Gastrocnemius medialis (tissue), 4 donors: ENCODE data around the gene MYO1B. TPM values are rescaled to one million over a fixed set of nuclear protein-coding genes. Genes with fewer than 3 reads are reported as not detected.

Experiments
- ATAC-seq, 2 donors: fragments of 150-250 bp; one replicate each; pipeline ENCODE4 v1.9.1; 2016
- DNase-seq, 2 donors: peaks; one replicate each; pipeline ENCODE4 v3.0.0-alpha.2; 2019
- H3K27ac ChIP-seq, 4 donors: fragments of 200-600 bp; sonication (generic); 1 replicate in 1 of 4; 2 replicates in 3 of 4; pipeline ENCODE4 v1.5.1; 2016 to 2018; ENCODE audit warnings: mild to moderate bottlenecking in 2 of 4, moderate library complexity in 1 of 4
- H3K27me3 ChIP-seq, 3 donors: fragments of 200-600 bp; sonication (generic) in 2 of 3; 1 replicate in 1 of 3; 2 replicates in 2 of 3; pipeline versions ENCODE4 v1.5.1 to v1.6.0; 2016 to 2019; ENCODE audit warnings: mild to moderate bottlenecking in 1 of 3, moderate library complexity in 1 of 3
- H3K36me3 ChIP-seq, 2 donors: fragments of 200-600 bp; sonication (generic) in 1 of 2; one replicate each; pipeline ENCODE4 v1.5.1; 2017 to 2018
- H3K4me1 ChIP-seq, 2 donors: fragments of 200-600 bp; sonication (generic) in 1 of 2; one replicate each; pipeline ENCODE4 v1.5.1; 2016 to 2017; ENCODE audit warnings: mild to moderate bottlenecking in 2 of 2
- H3K4me3 ChIP-seq, 4 donors: fragments of 200-600 bp; sonication (generic) in 3 of 4; 1 replicate in 1 of 4; 2 replicates in 3 of 4; pipeline ENCODE4 v1.5.1; 2016 to 2019; ENCODE audit warnings: mild to moderate bottlenecking in 2 of 4
- H3K9me3 ChIP-seq, 3 donors: fragments of 200-600 bp; sonication (generic) in 2 of 3; 1 replicate in 1 of 3; 2 replicates in 2 of 3; pipeline ENCODE4 v1.5.1; 2016 to 2019
- CTCF ChIP-seq, 5 experiments: fragments of 450-650 bp in 3 of 5; fragments of 200-600 bp in 2 of 5; sonication (generic) in 2 of 5; IDR thresholded peaks in 4 of 5; conservative IDR thresholded peaks in 1 of 5; 1 replicate in 4 of 5; 2 replicates in 1 of 5; pipeline ENCODE4 v1.5.1; 2016 to 2019; ENCODE audit warnings: antibody characterized with exemption in 5 of 5, mild to moderate bottlenecking in 3 of 5, moderate library complexity in 3 of 5
- POLR2A ChIP-seq, 2 donors: fragments of 450-650 bp; IDR thresholded peaks; one replicate each; pipeline ENCODE4 v1.6.1; 2017; ENCODE audit warnings: antibody characterized with exemption in 2 of 2, mild to moderate bottlenecking in 2 of 2, moderate library complexity in 2 of 2
- in situ Hi-C, 4 donors: fragments of 200-750 bp; cut with MboI; loops; one replicate each; pipeline versions ENCODE4 v1.15.0 to v1.8.0; 2017; ENCODE audit warnings: low sequenced_read_pairs in 4 of 4
- intact Hi-C: fragments of 100-400 bp; cut with DNase I; formaldehyde crosslinking; loops from one replicate; pipeline ENCODE4 v1.15.1; 2023; ENCODE audit warnings: low total_unique reads
- total RNA-seq, 4 donors: library from RNA; depleted of rRNA; stranded (reverse); fragments of >200 nt; gene quantifications; one replicate each; pipeline versions ENCODE4 v1.1.0 to v1.2.3, GENCODE V29; 2016

MYO1B gene
- total RNA-seq, 4 donors from 2014 or later = 7.0 to 10.8 (median 10.0) TPM

- Histone ChIP-seq H3K27me3 (no peaks in the 10 kb centered on the region), H3K4me3 (no peak overlapping the region), H3K27ac (no peak overlapping the region), H3K9me3 (no peaks in the 10 kb centered on the region), H3K4me1 (peaks cover 0 to 6% of the 10 kb centered on the region in 2 donors), H3K36me3 (no peaks in the 10 kb centered on the region)
- TF ChIP-seq POLR2A (IDR thresholded peaks at IDR 0.05) (no peak), CTCF (IDR thresholded peaks at IDR 0.05 in 4 of 5, conservative IDR thresholded peaks at IDR 0.05 in 1 of 5) (no peak)
- intact Hi-C loops (no loop called here), in situ Hi-C loops (no loop called here)
- no peak for DNase-seq
- ATAC-seq = no peak
These were observed 57.4 kb downstream of the MYO1B start for GRCh38 chr2:191302459-191303139.

GRCh38 chr2:191303140-191304005 is 58.2 kb downstream of the MYO1B start:
- in situ Hi-C loops = no loop called here
- Histone ChIP-seq H3K9me3 (no peaks in the 10 kb centered on the region), H3K4me1 (peaks cover 0 to 6% of the 10 kb centered on the region in 2 donors), H3K27me3 (no peaks in the 10 kb centered on the region), H3K36me3 (no peaks in the 10 kb centered on the region), H3K4me3 (no peak overlapping the region), H3K27ac (peak overlapping the region in 1 of 4 donors; percentile 57)
- no peak for TF ChIP-seq CTCF (IDR thresholded peaks at IDR 0.05 in 4 of 5, conservative IDR thresholded peaks at IDR 0.05 in 1 of 5)
- no peak for TF ChIP-seq POLR2A (IDR thresholded peaks at IDR 0.05)
- ATAC-seq (no peak), DNase-seq (no peak)
- intact Hi-C loops = no loop called here

DNA sequence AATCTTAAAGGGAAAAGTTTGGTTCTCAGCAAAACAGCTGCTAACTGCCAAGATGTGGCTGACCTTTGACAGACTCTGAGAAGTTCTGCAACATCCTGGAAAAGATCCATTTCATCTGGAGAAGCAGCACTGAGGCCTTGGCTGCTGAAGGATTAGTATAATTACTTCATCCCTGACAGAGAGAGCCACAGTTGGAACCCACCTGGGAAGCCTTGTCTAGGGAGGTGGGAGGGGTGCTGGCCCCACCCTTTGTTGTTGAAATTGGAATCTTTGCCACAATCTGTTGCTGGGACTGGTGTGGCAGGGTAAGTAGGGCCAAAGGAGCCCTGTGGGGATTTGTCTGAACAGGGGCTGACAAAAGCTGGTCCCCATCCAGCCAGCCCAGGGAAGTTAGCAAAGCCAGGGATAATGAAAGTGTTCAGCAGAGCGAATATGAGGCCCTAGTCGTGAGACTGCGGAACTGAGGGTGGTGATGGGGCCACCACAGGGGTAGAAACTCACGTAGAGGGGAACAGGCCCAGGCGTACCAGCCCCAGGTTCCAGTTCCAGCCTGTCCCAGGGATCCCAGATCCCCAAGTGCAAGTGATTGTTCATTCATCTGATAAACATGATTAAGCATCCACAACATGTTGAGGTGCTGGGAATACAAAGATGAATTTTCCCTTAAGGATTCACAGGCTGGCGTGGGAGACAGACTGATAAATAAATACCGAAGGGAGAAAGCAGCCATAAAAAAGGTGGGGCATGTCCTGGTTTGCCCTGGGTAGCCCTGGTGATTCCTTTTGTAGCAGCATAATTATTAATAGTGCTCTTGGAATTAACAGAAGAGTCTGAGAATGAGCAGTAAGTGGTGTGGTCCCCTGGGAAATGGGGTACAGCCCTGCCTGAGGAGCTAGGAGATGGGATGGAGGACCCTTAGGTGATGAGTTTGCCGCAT is 60.0 kb downstream of the MYO1B start:
- Histone ChIP-seq H3K27me3 (no peaks in the 10 kb centered on the region), H3K27ac (peak overlapping the region; percentile 57 to 62 (median 61)), H3K4me3 (no peak overlapping the region), H3K4me1 (peaks cover 0 to 6% of the 10 kb centered on the region in 2 donors), H3K9me3 (no peaks in the 10 kb centered on the region), H3K36me3 (no peaks in the 10 kb centered on the region)
- DNase-seq = peak; percentile 6 to 60
- intact Hi-C loops = no loop called here
- peak; percentile 76 to 85 for ATAC-seq
- in situ Hi-C loops = no loop called here
- TF ChIP-seq POLR2A (IDR thresholded peaks at IDR 0.05) (no peak), CTCF (IDR thresholded peaks at IDR 0.05 in 4 of 5, conservative IDR thresholded peaks at IDR 0.05 in 1 of 5) (no peak)

- in situ Hi-C loops = no loop called here
- no peak overlapping the region for H3K27ac ChIP-seq
These were observed 62.8 kb downstream of the MYO1B start for GRCh38 chr2:191308026-191308425.

More at GRCh38 chr2:191308026-191308425, 62.8 kb downstream of the MYO1B start:
- H3K36me3 ChIP-seq = no peaks in the 10 kb centered on the region
- no peak for DNase-seq
- no peak overlapping the region for H3K4me3 ChIP-seq
- H3K27me3 ChIP-seq = no peaks in the 10 kb centered on the region
- H3K4me1 ChIP-seq = peaks cover 0 to 6% of the 10 kb centered on the region in 2 donors
- intact Hi-C loops = no loop called here
- no peaks in the 10 kb centered on the region for H3K9me3 ChIP-seq
- ATAC-seq = no peak
- TF ChIP-seq POLR2A (IDR thresholded peaks at IDR 0.05) (no peak), CTCF (IDR thresholded peaks at IDR 0.05 in 4 of 5, conservative IDR thresholded peaks at IDR 0.05 in 1 of 5) (no peak)
